Caco-2 (cell line): ENCODE measurements around the gene ESPN. TPM values are rescaled to one million over a fixed set of nuclear protein-coding genes. Genes with fewer than 3 reads are reported as not detected.

Experiments used
- BruUV-seq: library from RNA; stranded (reverse); fragments of 400-500 nt; replicated peaks from 2 replicates; lab custom pipeline; 2021; lab: Mats Ljungman, UMichigan
- CTCF ChIA-PET: fragments of 300-600 bp; sonication (Branson Sonifier 250); formaldehyde crosslinking; loops from one replicate; lab custom pipeline; 2022; ENCODE audit warnings: antibody characterized with exemption; lab: Charles Lee
- POLR2A ChIA-PET: fragments of 300-600 bp; sonication (Branson Sonifier 250); formaldehyde crosslinking; loops from one replicate; lab custom pipeline; 2022; ENCODE audit warnings: antibody characterized with exemption; lab: Charles Lee
- DNase-seq, 2 experiments: peaks; one replicate each; pipeline versions ENCODE4 v3.0.0 to v3.0.0-alpha.2; 2020 to 2022
- H3K27me3 ChIP-seq: replicated peaks from 2 replicates; pipeline ENCODE4 v1.6.0; 2011; ENCODE audit warnings: low read length; ENCODE audit not compliant: control insufficient read depth, insufficient read depth
- H3K36me3 ChIP-seq: 2 replicates; pipeline ENCODE4 v1.5.1; 2011; ENCODE audit warnings: low read length; ENCODE audit not compliant: control insufficient read depth, insufficient read depth
- H3K4me1 ChIP-seq: fragments of 250-450 bp; sonication (Bioruptor Pico); 2 replicates; pipeline ENCODE4 v1.5.1; 2020; ENCODE audit warnings: mild to moderate bottlenecking
- H3K4me3 ChIP-seq: 2 replicates; pipeline ENCODE4 v1.5.1; 2011; ENCODE audit warnings: low read depth, mild to moderate bottlenecking, control low read depth, low read length
- H3K9me3 ChIP-seq: fragments of 250-450 bp; sonication (Bioruptor Pico); 2 replicates; pipeline ENCODE4 v1.5.1; 2020; ENCODE audit warnings: mild to moderate bottlenecking, moderate library complexity
- H3K27ac Mint-ChIP-seq: one replicate; pipeline ENCODE4 v1.8.0; 2022; ENCODE audit warnings: mixed read lengths; ENCODE audit not compliant: unreplicated experiment
- H3K27me3 Mint-ChIP-seq: one replicate; pipeline ENCODE4 v1.8.0; 2022; ENCODE audit warnings: mixed read lengths; ENCODE audit not compliant: insufficient read depth, unreplicated experiment
- H3K36me3 Mint-ChIP-seq: one replicate; pipeline ENCODE4 v1.8.0; 2022; ENCODE audit warnings: mild to moderate bottlenecking, mixed read lengths; ENCODE audit not compliant: insufficient read depth, unreplicated experiment
- H3K4me1 Mint-ChIP-seq: one replicate; pipeline ENCODE4 v1.8.0; 2022; ENCODE audit warnings: low read depth, mixed read lengths; ENCODE audit not compliant: unreplicated experiment
- H3K4me3 Mint-ChIP-seq: one replicate; pipeline ENCODE4 v1.8.0; 2022; ENCODE audit warnings: mild to moderate bottlenecking, moderate library complexity, mixed read lengths; ENCODE audit not compliant: unreplicated experiment
- H3K9me3 Mint-ChIP-seq: one replicate; pipeline ENCODE4 v1.8.0; 2022; ENCODE audit warnings: mixed read lengths; ENCODE audit not compliant: unreplicated experiment
- intact Hi-C: fragments of 100-400 bp; cut with micrococcal nuclease; formaldehyde crosslinking; loops from one replicate; pipeline ENCODE4 v1.10.0; 2022; ENCODE audit not compliant: unreplicated experiment
- total RNA-seq: library from RNA; stranded (reverse); gene quantifications from 2 replicates; pipeline ENCODE4 v1.2.3, GENCODE V29; 2022
- TF ChIP-seq, protein P1 (sequence below), 2 experiments: fragments of 200-600 bp in 1 of 2; IDR thresholded peaks; 1 replicate in 1 of 2; 2 replicates in 1 of 2; pipeline versions ENCODE4 v1.5.1 to v1.8.0; 2011 to 2022; ENCODE audit warnings: antibody characterized with exemption in 1 of 2, control low read depth in 1 of 2, inconsistent platforms in 1 of 2, low read depth in 1 of 2, low read length in 1 of 2, mild to moderate bottlenecking in 1 of 2, moderate library complexity in 1 of 2; ENCODE audit not compliant: insufficient read depth in 1 of 2, severe bottlenecking in 1 of 2, unreplicated experiment in 1 of 2

Gene ESPN
- total RNA-seq, 1 experiment from 2014 or later = 16.3 TPM

DNA sequence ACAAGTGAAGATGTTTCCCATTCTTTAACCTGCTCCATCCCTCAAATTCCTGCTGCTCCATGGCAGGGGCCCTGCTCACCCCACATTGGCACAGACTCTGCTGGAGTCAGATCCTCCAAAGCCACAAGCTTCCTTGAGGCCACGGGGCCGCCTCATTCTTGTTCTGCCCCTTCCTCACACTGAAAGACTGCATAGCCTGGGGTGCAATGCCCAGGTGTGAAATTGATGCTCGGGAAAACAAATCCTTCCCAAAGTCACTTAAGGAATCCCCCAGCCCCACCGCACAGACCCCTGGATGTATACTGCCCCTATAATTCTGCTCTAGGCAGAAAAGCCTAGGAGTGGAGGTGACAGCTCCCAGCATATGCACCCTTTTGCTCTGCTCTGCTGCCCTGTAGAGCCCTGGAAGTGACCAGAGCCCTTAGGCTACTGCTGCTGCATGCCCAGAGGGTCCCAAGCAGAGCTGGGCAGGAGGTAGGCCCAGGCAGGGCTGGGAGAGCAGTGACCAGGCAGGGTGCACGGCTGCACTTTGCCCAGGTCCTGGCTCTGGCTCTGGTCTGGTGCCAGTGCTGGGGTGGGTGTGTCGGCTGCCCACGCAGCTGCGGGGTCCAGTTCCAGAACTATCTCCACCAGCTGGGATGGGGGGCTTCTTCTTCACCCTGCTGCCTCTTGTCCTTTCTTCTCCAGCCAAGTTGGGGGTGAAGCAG is 6.5 kb upstream of the ESPN start:
- ChIA-PET POLR2A (no interaction called here), CTCF (no interaction called here)
- Mint-ChIP-seq H3K27me3 (peaks cover 7% of the 10 kb centered on the region), H3K4me3 (no peak overlapping the region), H3K4me1 (peaks cover 6% of the 10 kb centered on the region), H3K36me3 (no peaks in the 10 kb centered on the region), H3K27ac (no peak overlapping the region), H3K9me3 (no peaks in the 10 kb centered on the region)
- TF ChIP-seq, protein P1, sequence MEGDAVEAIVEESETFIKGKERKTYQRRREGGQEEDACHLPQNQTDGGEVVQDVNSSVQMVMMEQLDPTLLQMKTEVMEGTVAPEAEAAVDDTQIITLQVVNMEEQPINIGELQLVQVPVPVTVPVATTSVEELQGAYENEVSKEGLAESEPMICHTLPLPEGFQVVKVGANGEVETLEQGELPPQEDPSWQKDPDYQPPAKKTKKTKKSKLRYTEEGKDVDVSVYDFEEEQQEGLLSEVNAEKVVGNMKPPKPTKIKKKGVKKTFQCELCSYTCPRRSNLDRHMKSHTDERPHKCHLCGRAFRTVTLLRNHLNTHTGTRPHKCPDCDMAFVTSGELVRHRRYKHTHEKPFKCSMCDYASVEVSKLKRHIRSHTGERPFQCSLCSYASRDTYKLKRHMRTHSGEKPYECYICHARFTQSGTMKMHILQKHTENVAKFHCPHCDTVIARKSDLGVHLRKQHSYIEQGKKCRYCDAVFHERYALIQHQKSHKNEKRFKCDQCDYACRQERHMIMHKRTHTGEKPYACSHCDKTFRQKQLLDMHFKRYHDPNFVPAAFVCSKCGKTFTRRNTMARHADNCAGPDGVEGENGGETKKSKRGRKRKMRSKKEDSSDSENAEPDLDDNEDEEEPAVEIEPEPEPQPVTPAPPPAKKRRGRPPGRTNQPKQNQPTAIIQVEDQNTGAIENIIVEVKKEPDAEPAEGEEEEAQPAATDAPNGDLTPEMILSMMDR (IDR thresholded peaks at IDR 0.05; ENCODE audit: insufficient read depth in 1 of 2, low read depth in 1 of 2, low read length in 1 of 2, severe bottlenecking in 1 of 2, unreplicated experiment in 1 of 2) = no peak
- no TSS peak for BruUV-seq
- H3K4me1 ChIP-seq = peaks cover 21% of the 10 kb centered on the region
- DNase-seq = no peak
- peaks cover 2% of the 10 kb centered on the region; the same call in 1 of the 2 replicates for H3K27me3 ChIP-seq
- intact Hi-C loops = no loop called here
- no peak overlapping the region for H3K4me3 ChIP-seq
- no peaks in the 10 kb centered on the region for H3K36me3 ChIP-seq
- H3K9me3 ChIP-seq = no peaks in the 10 kb centered on the region

DNA sequence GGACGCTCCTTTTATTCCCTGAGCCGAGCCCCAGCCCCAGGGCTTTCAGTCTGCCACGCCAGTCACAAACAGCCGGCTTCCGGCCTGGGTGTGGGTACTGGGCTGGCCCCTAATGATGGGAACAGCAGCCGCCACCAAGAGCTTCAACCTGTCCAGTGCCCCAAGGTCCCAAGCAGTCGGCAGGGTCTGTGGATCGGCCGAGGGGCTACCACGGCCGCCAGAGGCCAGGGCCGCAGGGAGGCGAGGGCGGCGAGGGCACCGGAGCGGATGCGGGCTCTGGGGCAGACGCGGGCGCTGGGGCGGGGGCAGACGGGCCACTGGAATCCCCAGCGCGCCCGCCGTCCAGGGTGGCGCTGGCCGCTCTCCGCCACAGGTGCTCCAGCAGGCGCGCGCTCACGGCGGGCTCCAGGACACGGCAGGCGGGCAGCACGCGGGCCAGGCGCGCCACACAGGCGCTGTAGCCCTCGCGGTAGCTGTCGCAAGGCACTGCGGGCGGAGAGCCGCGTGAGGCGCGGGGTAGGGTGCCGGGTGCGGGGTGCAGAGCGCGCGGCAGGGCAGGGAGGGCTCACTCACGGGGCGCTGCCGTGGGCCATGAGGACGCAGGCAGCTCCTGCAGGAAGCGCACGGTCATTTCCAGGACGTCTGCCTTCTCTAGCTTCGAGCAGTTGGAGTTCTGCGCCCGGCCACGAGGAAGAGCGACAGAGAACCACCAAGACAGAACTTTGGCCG is 5.7 kb upstream of the ESPN start:
- Histone ChIP-seq H3K4me3 (peak overlapping the region; percentile 40), H3K27me3 (peaks cover 2% of the 10 kb centered on the region; the same call in 1 of the 2 replicates), H3K4me1 (peaks cover 20% of the 10 kb centered on the region), H3K36me3 (no peaks in the 10 kb centered on the region), H3K9me3 (no peaks in the 10 kb centered on the region)
- H3K4me3 Mint-ChIP-seq = peak overlapping the region; percentile 63
- no TSS peak for BruUV-seq
- intact Hi-C loops = no loop called here
- peaks cover 6% of the 10 kb centered on the region for H3K4me1 Mint-ChIP-seq
- ChIA-PET CTCF (interaction anchor here (0.5 to 2.2 kb wide), 3 partner anchors 19 to 71 kb away, joined by 3 to 12 read pairs (median 10); no protein-coding TSS in a partner anchor), POLR2A (interaction anchor here (0.6 kb wide), 1 partner anchor 105 kb away, joined by 3 read pairs; no protein-coding TSS in a partner anchor)
- H3K27me3 Mint-ChIP-seq = peaks cover 7% of the 10 kb centered on the region
- DNase-seq = no peak
- H3K9me3 Mint-ChIP-seq = no peaks in the 10 kb centered on the region
- H3K27ac Mint-ChIP-seq = no peak overlapping the region
- TF ChIP-seq, protein P1 (IDR thresholded peaks at IDR 0.05; ENCODE audit: insufficient read depth in 1 of 2, low read depth in 1 of 2, low read length in 1 of 2, severe bottlenecking in 1 of 2, unreplicated experiment in 1 of 2) = no peak
- no peaks in the 10 kb centered on the region for H3K36me3 Mint-ChIP-seq

DNA sequence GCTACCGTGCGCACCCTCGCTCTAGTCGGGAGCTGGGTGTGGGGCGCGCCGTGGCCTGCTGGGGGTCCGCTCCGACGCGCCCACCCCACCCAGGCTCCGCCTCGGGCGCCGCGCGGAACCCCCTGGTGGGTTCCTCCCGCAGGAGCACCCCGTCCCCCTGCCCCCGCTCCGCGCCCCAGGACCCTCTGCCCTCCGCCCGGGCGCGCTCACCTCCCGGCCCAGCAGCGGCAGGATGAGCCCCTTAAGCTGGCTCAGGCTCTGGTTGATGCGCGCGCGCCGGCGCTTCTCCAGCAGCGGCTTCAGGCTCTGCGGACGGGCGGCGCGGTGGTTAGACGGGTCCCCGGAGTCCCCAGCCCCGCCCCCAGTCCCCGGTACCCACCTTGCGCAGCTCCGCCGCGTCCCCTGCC is 5.2 kb upstream of the ESPN start:
- TF ChIP-seq, protein P1 (IDR thresholded peaks at IDR 0.05; ENCODE audit: insufficient read depth in 1 of 2, low read depth in 1 of 2, low read length in 1 of 2, severe bottlenecking in 1 of 2, unreplicated experiment in 1 of 2) = no peak
- CTCF ChIA-PET = interaction anchor here (0.5 to 2.2 kb wide), 5 partner anchors 10 to 72 kb away, joined by 3 to 12 read pairs (median 3); no protein-coding TSS in a partner anchor

More for the DNA sequence above, 5.2 kb upstream of the ESPN start:
- Mint-ChIP-seq H3K9me3 (no peaks in the 10 kb centered on the region), H3K36me3 (no peaks in the 10 kb centered on the region), H3K4me3 (peak overlapping the region; percentile 63), H3K27me3 (peaks cover 7% of the 10 kb centered on the region), H3K27ac (no peak overlapping the region), H3K4me1 (peaks cover 6% of the 10 kb centered on the region)
- intact Hi-C loops = no loop called here
- Histone ChIP-seq H3K36me3 (no peaks in the 10 kb centered on the region), H3K4me3 (peak overlapping the region; percentile 40), H3K27me3 (peaks cover 2% of the 10 kb centered on the region), H3K4me1 (peaks cover 21% of the 10 kb centered on the region), H3K9me3 (no peaks in the 10 kb centered on the region)
- DNase-seq = no peak
- BruUV-seq = no TSS peak
- POLR2A ChIA-PET = interaction anchor here (0.6 to 0.7 kb wide), 2 partner anchors 25 to 105 kb away, joined by 3 to 10 read pairs; no protein-coding TSS in a partner anchor
